ENCODE results near the gene SLF2. TPM values are rescaled to one million over a fixed set of nuclear protein-coding genes. Genes with fewer than 3 reads are reported as not detected.

Gene SLF2
- total RNA-seq, 1 donor from 2014 or later, result 40.0 TPM

Other genes with a start within 250 kb of the SLF2 start
- 0.52 TPM for gene PAX2, start 167.4 kb upstream of the SLF2 start, total RNA-seq
- 5.0 TPM for gene SEMA4G, start 56.5 kb downstream of the SLF2 start, total RNA-seq
- 74.7 TPM for gene MRPL43, start 74.5 kb downstream of the SLF2 start, total RNA-seq
- gene TWNK, start 74.6 kb downstream of the SLF2 start, total RNA-seq, result 13.7 TPM
- gene LZTS2, start 86.8 kb downstream of the SLF2 start, total RNA-seq, result 63.6 TPM
- gene PDZD7, start 118.2 kb downstream of the SLF2 start, total RNA-seq, result 0.18 TPM
- gene SFXN3, start 118.3 kb downstream of the SLF2 start, total RNA-seq, result 36.8 TPM
- gene KAZALD1, start 149.0 kb downstream of the SLF2 start, total RNA-seq, result 3.4 TPM
- gene TLX1, start 218.3 kb downstream of the SLF2 start, total RNA-seq, result not detected

Measured in ureter (tissue), 1 donor.